ENCODE data around the gene NUP37. TPM values are rescaled to one million over a fixed set of nuclear protein-coding genes. Genes with fewer than 3 reads are reported as not detected.

The NUP37 gene
- total and polyA plus RNA-seq, 2 of the 8 experiments (the other 6 are each of a cell fraction or from before 2014, with no cell fraction given), result 53.5 to 71.0 TPM

GRCh38 chr12:102106905-102107304 lies 13.0 kb downstream of the NUP37 start:
- Histone ChIP-seq H3K18ac (ENCODE audit: extremely low read depth, low read length) (no peak overlapping the region), H2BK120ac (replicated peaks; ENCODE audit: low read depth, low read length) (no peak overlapping the region), H3K79me1 (ENCODE audit: low read depth, low read length) (no peaks in the 10 kb centered on the region), H3K27ac (ENCODE audit: low read depth, low read length) (no peak overlapping the region), H4K91ac (replicated peaks; ENCODE audit: insufficient read length, low read length) (no peak overlapping the region), H2BK5ac (ENCODE audit: low read depth, low read length) (no peak overlapping the region), H3K4ac (replicated peaks; ENCODE audit: insufficient read length, low read depth, low read length) (no peak overlapping the region), H3K56ac (replicated peaks; ENCODE audit: insufficient read length, low read depth, low read length) (no peak overlapping the region), H3K4me1 (replicated peaks in 1 of 4; ENCODE audit: control insufficient read depth in 3 of 4, insufficient read depth in 4 of 4, low read length in 3 of 4) (no peaks in the 10 kb centered on the region), H4K8ac (ENCODE audit: extremely low read depth, insufficient read depth, low read length) (no peak overlapping the region), H4K20me1 (replicated peaks in 1 of 2; ENCODE audit: control insufficient read depth in 1 of 2, insufficient read depth in 2 of 2, low read length in 2 of 2) (no peaks in the 10 kb centered on the region), H2AFZ (ENCODE audit: low read length) (no peak overlapping the region), H3K23ac (ENCODE audit: insufficient read length) (no peak overlapping the region), H3K4me3 (ENCODE audit: extremely low read depth in 1 of 4, insufficient read depth in 2 of 4, low read depth in 3 of 4, low read length in 4 of 4) (no peak overlapping the region), H2BK12ac (ENCODE audit: low read depth, low read length) (no peak overlapping the region), H3K79me2 (ENCODE audit: control insufficient read depth in 1 of 2, insufficient read depth in 2 of 2, low read length in 2 of 2) (no peaks in the 10 kb centered on the region), H3K14ac (ENCODE audit: insufficient read length) (no peak overlapping the region), H3K23me2 (ENCODE audit: low read depth, low read length) (no peaks in the 10 kb centered on the region), H4K5ac (ENCODE audit: insufficient read length, low read depth, low read length) (no peak overlapping the region), H3K9ac (replicated peaks in 1 of 4; ENCODE audit: extremely low read depth in 1 of 4, low read depth in 3 of 4, low read length in 3 of 4) (no peak overlapping the region), H2AK5ac (ENCODE audit: low read depth, low read length) (no peak overlapping the region), H3K36me3 (ENCODE audit: control insufficient read depth in 2 of 4, insufficient read depth in 4 of 4, low read length in 3 of 4) (peaks cover 8 to 62% (median 38%) of the 10 kb centered on the region in 4 experiments; a peak in 7 of 8 replicates), H3K27me3 (replicated peaks in 1 of 4; ENCODE audit: control insufficient read depth in 3 of 4, extremely low read depth in 1 of 4, insufficient read depth in 3 of 4, low read length in 3 of 4) (no peaks in the 10 kb centered on the region), H3K9me3 (ENCODE audit: insufficient read depth in 2 of 2, low read depth in 1 of 2, low read length in 1 of 2) (peaks cover 3 to 6% of the 10 kb centered on the region in 2 experiments; a peak in 3 of 4 replicates), H2BK15ac (ENCODE audit: low read length) (no peak overlapping the region), H3K4me2 (ENCODE audit: insufficient read depth in 1 of 2, low read depth in 2 of 2, low read length in 2 of 2) (no peak overlapping the region), H2BK20ac (ENCODE audit: low read length) (no peak overlapping the region)
- ChIA-PET POLR2A (ENCODE audit: partially characterized antibody) (no interaction called here), CTCF (ENCODE audit: partially characterized antibody) (interaction anchor here (1.5 kb wide), 1 partner anchor 10 kb away, joined by 5 read pairs; no protein-coding TSS in a partner anchor)
- WGBS, 2 experiments (ENCODE audit: extremely low coverage in 1 of 2, insufficient coverage in 1 of 2, insufficient read length in 1 of 2, insufficient replicate concordance in 2 of 2, low coverage in 1 of 2, low lambda C conversion rate in 2 of 2, missing lambda C conversion rate in 1 of 2), result 86% methylated on average over 3 of the region's 3 CpGs; no CpG with 5 or more reads in 1 of the 2 experiments
- DNase-seq (ENCODE audit: low read depth in 1 of 2, low spot score in 2 of 2), result no peak
- FAIRE-seq, result no peak
- TF ChIP-seq CEBPB (IDR thresholded peaks at IDR 0.05; ENCODE audit: low read depth, low read length) (no peak), TAF7 (optimal IDR thresholded peaks at IDR 0.05; ENCODE audit: borderline replicate concordance, low read depth, low read length) (no peak), BRCA1 (IDR thresholded peaks at IDR 0.05; ENCODE audit: low read depth, low read length) (no peak), NRF1 (IDR thresholded peaks at IDR 0.05; ENCODE audit: low read depth, low read length) (no peak), TEAD4 (IDR thresholded peaks at IDR 0.05; ENCODE audit: low read depth, low read length) (no peak), CHD2 (IDR thresholded peaks at IDR 0.05; ENCODE audit: low read length) (no peak), POLR2A (IDR thresholded peaks at IDR 0.05; ENCODE audit: control extremely low read depth in 1 of 2, low read depth in 2 of 2, low read length in 2 of 2) (no peak), EP300 (IDR thresholded peaks at IDR 0.05; ENCODE audit: borderline replicate concordance in 1 of 2, low read depth in 2 of 2, low read length in 2 of 2) (no peak), ATF3 (IDR thresholded peaks at IDR 0.05; ENCODE audit: insufficient read depth, low read depth, low read length) (no peak), MAX (IDR thresholded peaks at IDR 0.05) (no peak), CTCF (IDR thresholded peaks at IDR 0.05; ENCODE audit: control extremely low read depth in 1 of 3, insufficient read depth in 1 of 3, low read depth in 1 of 3, low read length in 3 of 3) (no peak)
